T-helper 17 cell (primary cell): ENCODE data around the gene PLXNA2. TPM values are rescaled to one million over a fixed set of nuclear protein-coding genes. Genes with fewer than 3 reads are reported as not detected.

Experiments used
- ATAC-seq: fragments of 150-1000 bp; cut with Tn5 transposase; 2 replicates; pipeline ENCODE4 v1.10.0; 2021; ENCODE audit warnings: mild to moderate bottlenecking, moderate library complexity
- DNase-seq, 3 donors: peaks; one replicate each; pipeline versions ENCODE4 v3.0.0 to v3.0.0-alpha.2; 2020 to 2021
- H3K9me3 ChIP-seq: one replicate; pipeline ENCODE4 v1.7.0; 2013; ENCODE audit warnings: low read length, mild to moderate bottlenecking; ENCODE audit not compliant: control insufficient read depth, poor library complexity, severe bottlenecking
- H3K27ac Mint-ChIP-seq: one replicate; pipeline ENCODE4 v1.8.0; 2022; ENCODE audit warnings: mild to moderate bottlenecking, moderate library complexity, mixed read lengths
- H3K27me3 Mint-ChIP-seq: one replicate; pipeline ENCODE4 v1.8.0; 2022; ENCODE audit warnings: mixed read lengths
- H3K36me3 Mint-ChIP-seq: one replicate; pipeline ENCODE4 v1.8.0; 2022; ENCODE audit warnings: low read depth, mixed read lengths
- H3K4me1 Mint-ChIP-seq: one replicate; pipeline ENCODE4 v1.8.0; 2022; ENCODE audit warnings: mild to moderate bottlenecking, mixed read lengths
- H3K4me3 Mint-ChIP-seq: one replicate; pipeline ENCODE4 v1.8.0; 2022; ENCODE audit warnings: mild to moderate bottlenecking, moderate library complexity, mixed read lengths
- total RNA-seq, 4 donors: library from RNA in 2 of 4; stranded (reverse) in 2 of 4; gene quantifications; one replicate each; pipeline ENCODE4 v1.2.3 and lab custom pipeline; 2022 to 2026

PLXNA2 gene
- total RNA-seq, 2 donors from 2014 or later, result 1.0 to 2.2 TPM

DNA sequence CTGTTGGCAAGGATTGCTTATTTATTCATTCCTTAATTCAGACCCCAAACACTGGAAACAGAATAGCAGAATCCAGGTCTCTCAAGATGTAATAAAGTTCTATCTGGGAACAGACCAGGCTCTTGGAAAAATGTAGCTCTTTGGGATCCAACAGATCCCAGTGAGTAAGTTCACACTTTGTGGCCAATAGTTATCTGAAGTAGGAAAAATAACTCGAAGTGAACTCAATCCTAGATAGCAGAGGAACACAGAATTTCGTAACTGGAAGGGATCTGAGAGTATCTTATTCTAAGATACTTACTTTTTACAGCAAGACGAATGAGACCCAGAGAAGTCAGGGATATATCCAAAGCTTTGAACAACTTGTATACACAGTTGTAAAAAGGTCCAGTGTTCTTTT lies 182.6 kb downstream of the PLXNA2 start:
- Mint-ChIP-seq H3K27me3 (peaks cover 60% of the 10 kb centered on the region), H3K36me3 (peaks cover 5% of the 10 kb centered on the region), H3K4me1 (peaks cover 2% of the 10 kb centered on the region), H3K27ac (no peak overlapping the region), H3K4me3 (no peak overlapping the region)
- H3K9me3 ChIP-seq, result no peaks in the 10 kb centered on the region
- DNase-seq, result no peak
- no peak for ATAC-seq

DNA sequence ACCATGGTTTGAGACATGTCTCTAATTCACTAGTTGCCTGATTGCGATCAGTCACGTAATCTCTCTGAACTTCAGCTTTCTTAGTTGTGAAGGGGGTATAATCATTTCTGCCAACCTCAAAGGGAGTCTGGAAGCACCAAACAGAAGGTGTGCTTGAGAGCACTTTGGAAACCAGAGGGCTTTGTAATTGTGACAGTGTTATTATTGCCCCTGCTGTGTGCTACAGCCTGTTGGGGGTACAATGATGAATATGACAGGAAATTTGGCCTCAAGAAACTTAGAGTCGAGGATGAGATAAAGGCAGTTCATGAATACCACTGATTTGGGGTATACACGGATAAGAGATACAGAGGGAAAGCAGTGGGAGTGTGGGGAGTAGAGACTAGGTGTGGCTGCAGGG lies 183.1 kb downstream of the PLXNA2 start:
- H3K4me1 Mint-ChIP-seq, result peaks cover 2% of the 10 kb centered on the region
- H3K9me3 ChIP-seq, result no peaks in the 10 kb centered on the region
- no peak overlapping the region for H3K4me3 Mint-ChIP-seq
- ATAC-seq (no peak), DNase-seq (no peak)
- peaks cover 65% of the 10 kb centered on the region for H3K27me3 Mint-ChIP-seq
- H3K27ac Mint-ChIP-seq, result no peak overlapping the region
- H3K36me3 Mint-ChIP-seq, result peaks cover 5% of the 10 kb centered on the region

DNA sequence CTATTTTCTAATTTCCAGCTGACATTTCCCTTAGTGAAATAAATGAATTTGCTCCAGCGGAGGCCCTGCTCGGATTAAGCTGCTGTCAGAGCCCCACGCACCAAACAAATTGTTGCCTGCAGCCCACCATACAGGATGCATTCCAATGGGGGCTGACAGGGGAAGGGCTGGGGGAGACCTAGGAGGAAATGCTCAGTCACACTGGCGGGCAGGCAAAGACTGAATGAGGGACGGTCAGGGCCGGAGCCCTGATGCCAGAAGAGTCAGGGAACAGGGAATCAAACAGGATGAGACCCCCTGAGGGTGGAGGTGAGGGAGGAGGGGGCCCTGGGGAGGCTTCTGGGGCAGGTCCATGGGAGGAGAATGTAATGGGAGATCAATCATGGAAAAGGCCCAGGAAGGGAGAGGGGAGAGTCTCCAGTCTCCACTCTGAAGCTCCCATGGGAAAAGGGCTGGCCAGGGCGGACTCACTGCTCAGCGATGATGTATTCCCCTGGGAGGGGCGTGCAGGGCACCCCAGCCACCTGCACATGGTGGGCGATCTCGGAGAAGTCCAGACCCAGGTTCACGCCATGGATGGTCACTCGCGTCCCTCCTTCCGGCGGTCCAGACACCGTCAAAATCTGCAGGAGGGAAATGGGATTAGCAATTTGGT lies 183.8 kb downstream of the PLXNA2 start:
- H3K9me3 ChIP-seq, result no peaks in the 10 kb centered on the region
- peaks cover 69% of the 10 kb centered on the region for H3K27me3 Mint-ChIP-seq
- DNase-seq, result no peak
- H3K36me3 Mint-ChIP-seq, result peaks cover 5% of the 10 kb centered on the region
- H3K4me1 Mint-ChIP-seq, result peaks cover 2% of the 10 kb centered on the region
- no peak overlapping the region for H3K4me3 Mint-ChIP-seq
- peak overlapping the region; percentile 43 for H3K27ac Mint-ChIP-seq
- no peak for ATAC-seq

DNA sequence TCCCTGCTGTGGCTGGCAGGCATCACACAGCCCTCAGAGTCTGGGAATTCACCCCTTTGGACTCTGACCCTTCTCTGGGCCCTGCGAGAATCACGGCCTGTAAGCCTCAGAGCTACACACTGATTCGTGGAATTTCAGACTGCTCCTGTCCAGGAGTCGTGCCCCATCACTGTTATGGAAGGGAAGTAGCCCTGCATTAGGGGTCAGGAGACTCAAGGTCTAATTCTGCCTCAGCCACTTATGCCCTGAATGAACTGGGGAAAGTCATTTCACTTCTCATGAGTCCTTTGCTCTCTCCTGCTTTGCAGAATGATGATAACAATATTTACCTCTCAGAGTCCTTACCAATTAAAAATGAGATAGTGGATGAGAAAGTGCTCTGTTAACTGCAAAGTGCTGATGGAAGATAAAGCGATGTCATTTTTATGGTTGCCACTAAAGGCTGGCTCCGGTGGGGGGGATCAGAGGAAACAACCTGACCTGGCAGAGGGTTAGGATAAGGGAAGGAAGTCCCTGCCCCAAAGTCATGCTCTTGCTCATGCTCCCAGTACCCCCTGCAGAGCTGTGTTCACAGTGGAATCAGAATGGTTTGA lies 184.7 kb downstream of the PLXNA2 start:
- H3K27me3 Mint-ChIP-seq, result peaks cover 77% of the 10 kb centered on the region
- H3K27ac Mint-ChIP-seq, result no peak overlapping the region
- no peaks in the 10 kb centered on the region for H3K9me3 ChIP-seq
- peaks cover 5% of the 10 kb centered on the region for H3K36me3 Mint-ChIP-seq
- H3K4me3 Mint-ChIP-seq, result no peak overlapping the region
- peaks cover 4% of the 10 kb centered on the region for H3K4me1 Mint-ChIP-seq
- ATAC-seq, result no peak
- DNase-seq, result no peak

DNA sequence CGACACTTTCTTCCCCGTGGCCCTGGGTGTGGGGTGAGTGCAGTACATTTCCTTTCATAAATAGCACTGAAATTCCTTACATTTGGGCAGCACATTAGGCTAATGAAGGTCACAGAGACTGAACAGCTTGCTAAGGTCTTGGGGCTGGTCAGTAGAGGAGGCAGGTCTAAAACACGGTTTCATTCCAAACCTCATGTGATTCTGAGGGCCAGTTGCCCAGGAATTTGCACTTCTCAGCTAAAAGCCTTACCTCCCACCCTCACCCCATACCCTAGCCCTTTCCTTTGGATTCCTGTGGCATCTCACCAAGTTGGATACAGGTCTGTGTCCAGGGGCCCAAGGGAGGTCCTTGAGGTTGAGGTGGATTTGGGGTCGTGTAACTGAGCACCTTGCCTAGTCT lies 185.4 kb downstream of the PLXNA2 start:
- H3K36me3 Mint-ChIP-seq, result peaks cover 5% of the 10 kb centered on the region
- H3K4me3 Mint-ChIP-seq, result no peak overlapping the region
- ATAC-seq (no peak), DNase-seq (no peak)
- H3K4me1 Mint-ChIP-seq, result peaks cover 4% of the 10 kb centered on the region
- peaks cover 75% of the 10 kb centered on the region for H3K27me3 Mint-ChIP-seq
- H3K9me3 ChIP-seq, result no peaks in the 10 kb centered on the region
- H3K27ac Mint-ChIP-seq, result no peak overlapping the region

DNA sequence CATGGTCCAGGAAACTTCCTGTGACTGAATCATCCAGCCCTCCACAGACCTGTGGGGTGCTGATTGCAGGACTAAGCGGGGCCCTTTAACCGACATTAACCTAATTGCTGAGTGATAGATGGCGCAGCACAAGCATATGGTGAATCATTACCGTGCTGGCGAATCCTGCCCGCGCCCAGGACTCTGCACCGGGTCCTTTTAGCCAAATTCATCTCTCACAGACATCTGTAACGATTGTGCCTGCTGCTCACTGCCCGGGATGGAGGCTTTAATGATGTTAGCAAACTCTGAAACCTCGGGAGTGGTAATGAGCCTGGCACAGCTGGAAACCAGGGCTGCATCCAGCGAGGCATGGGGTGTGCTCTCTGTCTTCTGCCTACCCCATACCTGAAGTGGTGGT lies 185.9 kb downstream of the PLXNA2 start:
- ATAC-seq (no peak), DNase-seq (no peak)
- Mint-ChIP-seq H3K36me3 (peaks cover 5% of the 10 kb centered on the region), H3K27ac (no peak overlapping the region), H3K4me3 (no peak overlapping the region), H3K27me3 (peaks cover 75% of the 10 kb centered on the region), H3K4me1 (peaks cover 4% of the 10 kb centered on the region)
- no peaks in the 10 kb centered on the region for H3K9me3 ChIP-seq

DNA sequence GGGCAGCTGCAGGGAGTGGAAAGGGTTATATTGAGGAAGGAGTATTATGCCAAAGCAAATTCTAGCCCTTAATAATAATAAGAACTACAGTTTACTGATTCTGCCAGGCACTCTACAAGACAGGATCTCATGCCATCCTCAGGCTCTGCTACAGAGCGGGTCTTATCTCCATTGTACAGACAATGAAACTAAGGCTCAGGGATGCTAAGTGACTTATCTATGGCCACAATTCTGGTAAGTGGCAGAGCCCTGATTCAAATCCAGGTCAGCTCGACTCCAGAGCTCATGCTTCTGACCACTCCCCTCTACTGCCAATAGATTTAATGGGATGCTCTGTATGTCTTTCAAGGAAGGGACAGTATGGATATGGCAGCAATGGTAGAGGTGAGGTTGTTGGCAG lies 187.1 kb downstream of the PLXNA2 start:
- Mint-ChIP-seq H3K4me3 (no peak overlapping the region), H3K36me3 (peaks cover 5% of the 10 kb centered on the region), H3K4me1 (peaks cover 6% of the 10 kb centered on the region), H3K27me3 (peaks cover 84% of the 10 kb centered on the region), H3K27ac (no peak overlapping the region)
- ATAC-seq (no peak), DNase-seq (no peak)
- H3K9me3 ChIP-seq, result no peaks in the 10 kb centered on the region

DNA sequence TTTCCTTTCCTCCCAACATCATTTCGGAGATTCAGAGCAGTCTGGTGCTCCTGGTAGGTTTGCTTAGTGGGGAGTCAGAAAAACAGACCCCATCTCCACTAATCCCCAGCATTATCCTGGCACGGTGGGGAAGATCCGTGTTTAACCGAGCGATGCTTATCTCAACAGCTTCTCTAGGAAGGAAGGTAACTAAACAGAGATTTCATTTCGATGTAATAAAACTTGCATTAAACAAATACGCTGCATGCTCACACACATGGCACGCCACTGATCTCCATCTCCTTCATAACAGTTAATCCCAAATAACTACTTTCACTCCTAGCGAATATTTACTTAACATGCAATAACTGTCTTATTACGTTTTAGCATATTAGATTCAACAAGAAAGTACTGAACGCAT lies 188.6 kb downstream of the PLXNA2 start:
- peaks cover 6% of the 10 kb centered on the region for H3K4me1 Mint-ChIP-seq
- peaks cover 85% of the 10 kb centered on the region for H3K27me3 Mint-ChIP-seq
- peaks cover 2% of the 10 kb centered on the region for H3K36me3 Mint-ChIP-seq
- no peak overlapping the region for H3K27ac Mint-ChIP-seq
- no peaks in the 10 kb centered on the region for H3K9me3 ChIP-seq
- DNase-seq, result no peak
- no peak overlapping the region for H3K4me3 Mint-ChIP-seq
- ATAC-seq, result no peak

DNA sequence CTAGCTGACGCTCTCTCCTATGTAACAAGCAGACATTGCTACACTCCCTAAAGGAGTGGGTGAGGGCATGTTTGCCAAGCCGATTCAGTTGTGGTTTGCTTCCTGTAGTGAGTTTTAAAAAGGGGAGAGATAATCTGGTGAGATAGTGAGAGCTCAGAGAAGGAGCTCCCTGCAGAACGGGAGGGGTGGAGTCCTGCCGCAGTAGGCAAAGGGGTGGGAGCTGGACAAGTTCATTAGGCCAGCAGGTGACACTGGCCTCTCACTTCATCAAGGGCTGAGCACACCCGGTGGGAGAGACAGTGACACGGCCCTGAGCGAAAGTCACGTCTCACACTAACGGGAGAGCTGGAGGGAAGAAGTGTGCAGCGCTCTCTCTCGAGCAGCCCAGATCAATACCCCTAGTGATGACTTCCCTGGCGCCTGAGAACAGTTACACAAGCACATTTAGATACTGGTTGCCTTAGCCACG lies 189.2 kb downstream of the PLXNA2 start:
- no peak overlapping the region for H3K4me3 Mint-ChIP-seq
- peaks cover 79% of the 10 kb centered on the region for H3K27me3 Mint-ChIP-seq
- no peak overlapping the region for H3K27ac Mint-ChIP-seq
- DNase-seq (no peak), ATAC-seq (no peak)
- H3K9me3 ChIP-seq, result no peaks in the 10 kb centered on the region
- H3K4me1 Mint-ChIP-seq, result peaks cover 6% of the 10 kb centered on the region
- H3K36me3 Mint-ChIP-seq, result peaks cover 2% of the 10 kb centered on the region

DNA sequence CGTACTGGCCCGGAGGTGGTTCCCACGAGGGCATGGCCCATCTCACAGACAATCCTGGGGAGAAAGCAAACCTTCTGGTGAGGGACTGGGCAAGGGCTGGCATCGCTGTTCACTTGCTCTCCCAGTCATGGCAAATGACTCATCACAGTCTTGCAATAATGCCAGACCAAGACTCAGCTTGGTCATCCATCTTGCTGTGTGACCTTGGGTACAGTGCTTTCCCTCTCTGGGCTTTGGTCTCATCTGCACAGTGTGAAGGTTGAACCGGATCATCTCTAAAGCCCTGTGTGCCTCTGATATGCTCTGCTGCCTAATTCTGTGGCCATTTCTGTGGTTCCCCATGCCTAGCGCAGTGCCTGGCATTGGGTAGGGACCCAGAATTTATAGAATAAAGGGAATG lies 189.7 kb downstream of the PLXNA2 start:
- DNase-seq (no peak), ATAC-seq (no peak)
- Mint-ChIP-seq H3K27me3 (peaks cover 76% of the 10 kb centered on the region), H3K36me3 (peaks cover 2% of the 10 kb centered on the region), H3K4me1 (peaks cover 6% of the 10 kb centered on the region), H3K27ac (no peak overlapping the region), H3K4me3 (no peak overlapping the region)
- H3K9me3 ChIP-seq, result no peaks in the 10 kb centered on the region

DNA sequence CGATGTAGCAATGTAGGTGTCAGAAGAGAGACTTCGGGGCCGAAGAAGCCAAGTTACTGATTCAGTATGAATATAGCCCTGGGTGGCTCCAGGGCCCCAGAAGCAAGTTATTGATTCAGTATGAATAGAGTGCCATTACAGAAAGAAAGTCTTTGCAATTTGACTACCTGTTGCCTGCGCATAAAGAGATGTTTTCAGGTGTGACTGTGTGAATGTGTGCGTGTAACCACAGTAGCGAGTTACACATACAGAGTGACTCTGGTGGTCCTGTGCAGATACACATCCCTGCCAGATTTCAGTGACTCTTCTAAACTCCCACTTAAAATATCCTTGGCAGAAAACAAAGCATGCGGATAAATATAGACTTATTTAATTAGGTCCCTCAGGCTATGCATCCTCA lies 190.5 kb downstream of the PLXNA2 start:
- H3K4me3 Mint-ChIP-seq, result no peak overlapping the region
- DNase-seq, result no peak
- peaks cover 4% of the 10 kb centered on the region for H3K4me1 Mint-ChIP-seq
- H3K36me3 Mint-ChIP-seq, result no peaks in the 10 kb centered on the region
- no peak for ATAC-seq
- peaks cover 70% of the 10 kb centered on the region for H3K27me3 Mint-ChIP-seq
- H3K27ac Mint-ChIP-seq, result no peak overlapping the region
- H3K9me3 ChIP-seq, result no peaks in the 10 kb centered on the region

DNA sequence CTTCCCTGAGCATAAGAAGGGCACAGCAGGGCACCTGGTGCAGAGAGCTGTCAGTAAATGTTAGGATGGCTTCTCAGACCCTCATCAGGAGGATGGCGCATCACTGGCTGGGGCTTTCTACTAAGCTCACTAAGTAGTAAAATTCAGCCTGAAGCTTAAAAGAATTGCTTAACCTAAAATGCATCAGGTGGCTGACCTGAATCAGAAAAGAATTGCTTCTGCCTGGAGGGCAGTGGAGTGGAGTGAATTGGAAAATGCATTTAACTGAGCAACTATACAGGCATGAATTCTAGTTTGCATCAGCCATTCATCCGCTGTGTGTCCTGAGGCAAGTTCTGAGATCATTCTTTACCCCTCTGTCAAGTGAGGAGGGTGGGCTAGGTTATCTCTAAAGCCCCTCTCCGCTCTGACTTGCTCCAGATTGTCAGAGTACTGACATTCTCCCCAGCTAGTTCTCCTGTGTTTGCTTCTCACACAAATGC lies 191.2 kb downstream of the PLXNA2 start:
- Mint-ChIP-seq H3K36me3 (no peaks in the 10 kb centered on the region), H3K27me3 (peaks cover 65% of the 10 kb centered on the region), H3K4me3 (no peak overlapping the region), H3K27ac (no peak overlapping the region), H3K4me1 (peaks cover 4% of the 10 kb centered on the region)
- ATAC-seq (no peak), DNase-seq (no peak)
- H3K9me3 ChIP-seq, result no peaks in the 10 kb centered on the region

DNA sequence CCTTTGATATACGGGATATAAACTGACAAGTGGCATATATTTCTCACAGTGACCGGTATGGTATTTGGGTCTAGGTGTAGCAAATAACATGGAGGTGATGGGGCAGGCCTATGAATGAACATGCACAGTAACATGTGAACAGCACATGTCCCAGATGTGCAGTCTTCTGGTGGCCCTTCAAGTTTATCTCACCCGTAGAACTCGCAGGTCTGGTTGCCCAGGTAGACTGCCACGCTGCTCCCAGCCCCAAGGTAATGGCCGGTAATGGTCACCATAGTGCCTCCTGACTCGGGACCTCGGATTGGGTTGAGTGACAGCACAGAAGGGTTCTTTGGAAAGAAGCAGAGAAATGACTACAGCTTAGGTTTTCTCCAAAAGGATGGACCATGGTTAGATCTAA lies 192.0 kb downstream of the PLXNA2 start:
- no peaks in the 10 kb centered on the region for H3K36me3 Mint-ChIP-seq
- H3K9me3 ChIP-seq, result no peaks in the 10 kb centered on the region
- no peak for DNase-seq
- no peak overlapping the region for H3K27ac Mint-ChIP-seq
- peaks cover 57% of the 10 kb centered on the region for H3K27me3 Mint-ChIP-seq
- no peak for ATAC-seq
- no peak overlapping the region for H3K4me3 Mint-ChIP-seq
- H3K4me1 Mint-ChIP-seq, result peaks cover 4% of the 10 kb centered on the region

DNA sequence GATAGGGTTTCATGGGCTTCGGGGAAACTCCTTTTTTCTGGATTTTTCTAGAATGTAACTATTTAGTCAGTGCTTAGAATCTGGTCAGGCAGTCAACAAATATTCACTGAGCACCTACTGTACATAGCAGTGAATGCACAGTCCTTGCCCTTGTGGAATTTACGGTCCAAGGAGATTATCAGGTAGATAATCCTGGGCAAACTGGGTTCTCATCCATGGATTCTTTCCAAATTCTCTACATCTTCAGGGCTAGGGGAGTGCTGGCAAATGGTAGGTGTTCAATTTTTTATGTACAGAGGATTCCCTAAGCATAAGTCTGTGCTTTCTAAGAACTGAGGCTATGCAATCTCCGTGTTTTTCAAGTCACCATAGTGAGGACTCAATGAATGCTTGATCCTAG lies 192.5 kb downstream of the PLXNA2 start:
- H3K27ac Mint-ChIP-seq, result no peak overlapping the region
- no peak for ATAC-seq

More for the DNA sequence above, 192.5 kb downstream of the PLXNA2 start:
- DNase-seq, result no peak
- Mint-ChIP-seq H3K4me3 (no peak overlapping the region), H3K36me3 (no peaks in the 10 kb centered on the region), H3K27me3 (peaks cover 53% of the 10 kb centered on the region), H3K4me1 (peaks cover 4% of the 10 kb centered on the region)
- H3K9me3 ChIP-seq, result no peaks in the 10 kb centered on the region
